Ishikawa (cell line): ENCODE results near the gene CMSS1.

Experiments
- EGR1 ChIP-seq: IDR thresholded peaks from 2 replicates; pipeline ENCODE4 v1.6.1; 2012
- EP300 ChIP-seq: IDR thresholded peaks from 2 replicates; pipeline ENCODE4 v1.6.1; 2012; ENCODE audit warnings: borderline replicate concordance
- NFIC ChIP-seq: IDR thresholded peaks from 2 replicates; pipeline ENCODE4 v1.6.1; 2012
- RAD21 ChIP-seq: IDR thresholded peaks from 2 replicates; pipeline ENCODE4 v1.6.1; 2012; ENCODE audit warnings: low read depth
- REST ChIP-seq: IDR thresholded peaks from 2 replicates; pipeline ENCODE4 v1.6.1; 2012; ENCODE audit warnings: low read depth, mild to moderate bottlenecking
- TEAD4 ChIP-seq: IDR thresholded peaks from 2 replicates; pipeline ENCODE4 v1.6.1; 2012
- YY1 ChIP-seq: IDR thresholded peaks from 2 replicates; pipeline ENCODE4 v1.6.1; 2012; ENCODE audit warnings: low read depth
- ZBTB7A ChIP-seq: IDR thresholded peaks from 2 replicates; pipeline ENCODE4 v1.6.1; 2012; ENCODE audit warnings: low read depth

GRCh38 chr3:99780749-99781148, 36.9 kb upstream of the CMSS1 start:
- TF ChIP-seq NFIC (no peak), REST (no peak), ZBTB7A (no peak), RAD21 (no peak), YY1 (no peak), EP300 (no peak), EGR1 (no peak), TEAD4 (no peak)
